ENCODE measurements around the gene MYL3. TPM values are rescaled to one million over a fixed set of nuclear protein-coding genes. Genes with fewer than 3 reads are reported as not detected.

The MYL3 gene
- total RNA-seq, 2 donors from 2014 or later, result 1.9 TPM; not detected in 1

DNA sequence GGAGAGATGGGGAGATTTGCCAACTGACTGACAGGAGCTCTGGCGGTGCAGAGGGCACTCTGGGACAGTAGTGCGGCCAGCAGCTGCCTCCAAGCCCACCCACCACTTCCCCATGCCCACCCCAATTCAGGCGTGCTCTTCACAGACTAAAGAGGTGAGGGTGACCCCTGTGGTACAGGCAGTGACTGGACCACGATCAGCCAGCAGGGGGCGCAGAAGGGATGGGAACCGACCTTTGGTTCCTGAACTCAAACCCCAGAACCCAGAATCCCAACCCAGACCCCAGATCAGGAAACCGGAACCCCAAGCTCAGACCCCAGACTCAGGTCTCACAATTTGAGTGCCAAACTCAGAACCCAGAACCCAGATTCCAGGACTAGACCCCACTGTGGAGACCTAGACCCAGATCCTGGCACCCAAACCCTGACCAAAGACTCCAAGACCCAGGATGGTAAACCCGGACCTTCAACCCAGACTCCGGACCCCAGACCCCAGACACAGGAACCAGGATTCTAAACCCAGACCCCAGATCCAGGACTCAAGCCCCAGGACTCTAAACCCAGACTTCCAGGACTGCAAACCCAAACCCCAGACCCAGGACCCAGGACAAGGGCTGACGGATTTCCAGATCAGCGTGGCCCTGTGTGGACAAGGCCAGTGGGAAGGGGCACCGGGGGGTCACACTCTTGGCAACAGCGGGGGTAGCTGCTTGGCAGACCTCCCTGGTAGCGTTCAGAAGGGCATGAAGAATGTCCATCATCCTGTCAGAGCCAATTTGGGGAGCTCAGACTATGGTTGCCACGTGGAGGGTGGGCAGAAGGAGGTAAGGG, 3.7 kb upstream of the MYL3 start:
- H3K27me3 ChIP-seq (replicated peaks; ENCODE audit: insufficient read depth), result no peaks in the 10 kb centered on the region
- intact Hi-C loops (cut with DNase I), result loop anchor here (2.0 to 10.0 kb wide), 4 partner anchors 28 to 162 kb away; partner anchors contain the start of gene TMIE
- H3K36me3 ChIP-seq, result no peaks in the 10 kb centered on the region
- no peak for TF ChIP-seq POLR2A (IDR thresholded peaks at IDR 0.05)
- TF ChIP-seq, protein P1, sequence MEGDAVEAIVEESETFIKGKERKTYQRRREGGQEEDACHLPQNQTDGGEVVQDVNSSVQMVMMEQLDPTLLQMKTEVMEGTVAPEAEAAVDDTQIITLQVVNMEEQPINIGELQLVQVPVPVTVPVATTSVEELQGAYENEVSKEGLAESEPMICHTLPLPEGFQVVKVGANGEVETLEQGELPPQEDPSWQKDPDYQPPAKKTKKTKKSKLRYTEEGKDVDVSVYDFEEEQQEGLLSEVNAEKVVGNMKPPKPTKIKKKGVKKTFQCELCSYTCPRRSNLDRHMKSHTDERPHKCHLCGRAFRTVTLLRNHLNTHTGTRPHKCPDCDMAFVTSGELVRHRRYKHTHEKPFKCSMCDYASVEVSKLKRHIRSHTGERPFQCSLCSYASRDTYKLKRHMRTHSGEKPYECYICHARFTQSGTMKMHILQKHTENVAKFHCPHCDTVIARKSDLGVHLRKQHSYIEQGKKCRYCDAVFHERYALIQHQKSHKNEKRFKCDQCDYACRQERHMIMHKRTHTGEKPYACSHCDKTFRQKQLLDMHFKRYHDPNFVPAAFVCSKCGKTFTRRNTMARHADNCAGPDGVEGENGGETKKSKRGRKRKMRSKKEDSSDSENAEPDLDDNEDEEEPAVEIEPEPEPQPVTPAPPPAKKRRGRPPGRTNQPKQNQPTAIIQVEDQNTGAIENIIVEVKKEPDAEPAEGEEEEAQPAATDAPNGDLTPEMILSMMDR (IDR thresholded peaks at IDR 0.05), result peak; percentile 76 to 82 (median 79)
- peak overlapping the region in 1 of 2 donors; percentile 42 for H3K27ac ChIP-seq
- 45% methylated on average over 14 of the region's 15 CpGs for WGBS
- H3K4me3 ChIP-seq, result no peak overlapping the region
- no peaks in the 10 kb centered on the region for H3K9me3 ChIP-seq
- DNase-seq (ENCODE audit: low spot score), result peak; percentile 42
- peaks cover 9% of the 10 kb centered on the region for H3K4me1 ChIP-seq (replicated peaks)

DNA sequence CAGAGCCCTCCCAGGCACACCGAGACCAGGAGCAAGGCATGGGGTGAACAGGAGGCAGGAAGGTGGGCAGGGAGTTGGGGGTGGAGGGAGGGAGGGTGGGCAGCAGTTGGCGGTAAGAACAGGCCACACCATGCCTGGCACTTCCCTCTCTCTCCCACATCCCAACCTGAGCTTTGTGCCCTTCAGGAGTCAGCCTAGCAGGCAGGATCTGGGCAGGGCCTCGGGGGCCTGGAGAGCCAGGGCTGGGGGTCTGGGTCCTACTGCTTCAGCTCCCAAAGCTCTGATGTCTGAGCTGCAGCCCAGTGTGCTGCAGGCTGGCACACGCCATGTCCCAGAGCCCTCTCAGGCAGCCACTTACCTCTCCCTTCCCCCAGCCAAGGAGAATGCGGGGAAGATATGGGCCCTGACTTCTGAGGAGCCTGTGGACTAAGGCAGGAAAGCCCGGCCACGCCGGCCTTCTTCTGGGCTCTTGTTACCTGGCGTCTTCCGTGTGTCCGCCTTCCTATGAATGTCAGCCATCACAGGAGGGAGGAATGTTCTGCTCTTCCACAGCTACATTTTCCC, 2.9 kb upstream of the MYL3 start:
- Histone ChIP-seq H3K9me3 (no peaks in the 10 kb centered on the region), H3K27me3 (replicated peaks; ENCODE audit: insufficient read depth) (no peaks in the 10 kb centered on the region), H3K27ac (no peak overlapping the region), H3K4me3 (no peak overlapping the region), H3K4me1 (replicated peaks) (peaks cover 9% of the 10 kb centered on the region), H3K36me3 (no peaks in the 10 kb centered on the region)
- WGBS, result 68% methylated on average over 10 of the region's 11 CpGs
- TF ChIP-seq POLR2A (IDR thresholded peaks at IDR 0.05), result no peak
- TF ChIP-seq, protein P1 (IDR thresholded peaks at IDR 0.05), result no peak
- no peak for TF ChIP-seq POLR2AphosphoS5 (IDR thresholded peaks at IDR 0.05)
- DNase-seq (ENCODE audit: low spot score), result no peak
- intact Hi-C loops (cut with DNase I), result loop anchor here (2.0 to 10.0 kb wide), 4 partner anchors 29 to 161 kb away; partner anchors contain the start of gene TMIE

DNA sequence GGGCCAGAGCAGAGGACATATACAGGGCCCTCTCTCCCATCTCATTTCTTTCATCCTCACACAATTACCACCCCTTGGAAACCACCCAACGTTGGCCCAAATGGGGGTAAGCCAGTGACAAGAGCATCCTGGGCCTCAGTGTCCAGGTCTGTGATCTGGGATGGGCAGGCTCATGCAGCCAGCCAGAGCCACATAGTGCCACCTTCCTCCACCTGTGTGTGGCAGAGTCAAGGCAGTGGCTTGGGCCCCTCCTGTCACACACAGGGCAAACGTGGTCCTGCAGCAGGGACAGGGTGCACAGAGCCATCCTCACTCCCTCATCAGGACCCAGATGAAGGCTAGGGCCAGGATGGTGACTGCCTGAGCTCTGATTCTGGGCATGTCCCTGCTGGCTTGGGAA, 2.3 kb upstream of the MYL3 start:
- intact Hi-C loops (cut with DNase I), result loop anchor here (5.0 to 10.0 kb wide), 3 partner anchors 42 to 161 kb away; partner anchors contain the start of gene TMIE
- Histone ChIP-seq H3K4me1 (replicated peaks) (peaks cover 9% of the 10 kb centered on the region), H3K27ac (peak overlapping the region; percentile 10 to 38), H3K9me3 (no peaks in the 10 kb centered on the region), H3K4me3 (no peak overlapping the region), H3K27me3 (replicated peaks; ENCODE audit: insufficient read depth) (no peaks in the 10 kb centered on the region), H3K36me3 (no peaks in the 10 kb centered on the region)
- TF ChIP-seq POLR2AphosphoS5 (IDR thresholded peaks at IDR 0.05), result no peak
- no peak for TF ChIP-seq POLR2A (IDR thresholded peaks at IDR 0.05)
- TF ChIP-seq, protein P1 (IDR thresholded peaks at IDR 0.05), result no peak
- 49% methylated on average over 2 of the region's 2 CpGs for WGBS
- DNase-seq (ENCODE audit: low spot score), result no peak

DNA sequence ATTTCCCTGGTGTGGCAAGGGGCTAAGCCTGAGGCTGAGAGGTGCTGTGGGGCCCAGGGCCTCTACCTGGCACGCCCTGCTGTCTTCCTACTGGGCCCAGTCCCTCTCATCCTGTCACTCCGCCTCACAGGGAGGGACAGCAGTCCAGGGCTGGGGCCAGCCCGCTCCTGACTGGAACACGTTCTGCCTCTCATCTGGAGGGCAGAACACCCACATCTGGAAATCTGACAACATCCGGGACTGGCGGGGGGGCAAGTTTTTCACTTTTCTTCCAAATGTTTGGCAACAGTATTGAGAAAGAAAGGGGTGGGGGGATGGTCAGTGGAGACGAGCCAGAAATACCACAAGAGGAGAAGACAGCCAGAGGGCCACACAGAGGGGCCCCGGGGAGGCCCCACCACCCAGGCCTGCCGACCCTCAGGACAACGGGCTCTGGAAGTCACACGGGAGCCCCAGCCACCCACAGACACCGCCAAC, 1.8 kb upstream of the MYL3 start:
- peaks cover 9% of the 10 kb centered on the region for H3K4me1 ChIP-seq (replicated peaks)
- peak; percentile 46 for TF ChIP-seq POLR2AphosphoS5 (IDR thresholded peaks at IDR 0.05)
- TF ChIP-seq, protein P1 (IDR thresholded peaks at IDR 0.05), result no peak
- H3K27me3 ChIP-seq (replicated peaks; ENCODE audit: insufficient read depth), result no peaks in the 10 kb centered on the region
- intact Hi-C loops (cut with DNase I), result loop anchor here (5.0 to 10.0 kb wide), 3 partner anchors 42 to 160 kb away; partner anchors contain the start of gene TMIE
- H3K4me3 ChIP-seq, result no peak overlapping the region
- DNase-seq (ENCODE audit: low spot score), result peak; percentile 64
- 36% methylated on average over 12 of the region's 12 CpGs for WGBS
- H3K27ac ChIP-seq, result peak overlapping the region; percentile 10 to 38
- no peaks in the 10 kb centered on the region for H3K9me3 ChIP-seq
- H3K36me3 ChIP-seq, result no peaks in the 10 kb centered on the region
